Sigmoid colon (tissue), 7 donors: ENCODE measurements around the gene UPK3A. TPM values are rescaled to one million over a fixed set of nuclear protein-coding genes. Genes with fewer than 3 reads are reported as not detected.

Source experiments
- DNase-seq: peaks from one replicate; pipeline ENCODE4 v3.0.0-alpha.2; 2019
- H3K27ac ChIP-seq, 4 donors: fragments of 200-600 bp; sonication (generic); one replicate each; pipeline ENCODE4 v1.5.1; 2016 to 2019; ENCODE audit warnings: mild to moderate bottlenecking in 1 of 4
- H3K27me3 ChIP-seq, 3 donors: fragments of 200-600 bp; sonication (generic); one replicate each; pipeline ENCODE4 v1.5.1; 2019; ENCODE audit warnings: mild to moderate bottlenecking in 1 of 3
- H3K36me3 ChIP-seq, 4 donors: fragments of 200-600 bp; sonication (generic); one replicate each; pipeline ENCODE4 v1.5.1; 2016 to 2019
- H3K4me1 ChIP-seq, 4 donors: fragments of 200-600 bp; sonication (generic); one replicate each; pipeline ENCODE4 v1.5.1; 2017 to 2019
- H3K4me3 ChIP-seq, 4 donors: fragments of 200-600 bp; sonication (generic); one replicate each; pipeline ENCODE4 v1.5.1; 2017 to 2019; ENCODE audit warnings: mild to moderate bottlenecking in 2 of 4, moderate library complexity in 1 of 4
- H3K9me3 ChIP-seq, 4 donors: fragments of 200-600 bp in 3 of 4; sonication (generic) in 3 of 4; one replicate each; pipeline versions ENCODE4 v1.5.1 to v1.6.1; 2013 to 2019
- CTCF ChIP-seq, 4 experiments: fragments of 450-650 bp in 3 of 4; fragments of 200-600 bp in 1 of 4; IDR thresholded peaks; one replicate each; pipeline ENCODE4 v1.5.1; 2016 to 2019; ENCODE audit warnings: antibody characterized with exemption in 4 of 4, mild to moderate bottlenecking in 3 of 4, moderate library complexity in 2 of 4
- EP300 ChIP-seq, 4 donors: sonication (generic); formaldehyde crosslinking; IDR thresholded peaks; one replicate each; pipeline ENCODE4 v1.6.1; 2017; ENCODE audit warnings: antibody characterized with exemption in 4 of 4
- POLR2A ChIP-seq, 2 donors: fragments of 450-650 bp; IDR thresholded peaks; one replicate each; pipeline ENCODE4 v1.6.1; 2016; ENCODE audit warnings: antibody characterized with exemption in 2 of 2, mild to moderate bottlenecking in 2 of 2, moderate library complexity in 2 of 2
- POLR2AphosphoS5 ChIP-seq, 4 donors: sonication (generic); formaldehyde crosslinking; IDR thresholded peaks; one replicate each; pipeline ENCODE4 v1.6.1; 2017; ENCODE audit warnings: antibody characterized with exemption in 4 of 4
- WGBS, 2 donors: extraction: QIAGEN DNeasy Blood & Tissue Kit; methylation state at CpG; one replicate each; pipeline ENCODE4 v1.1.7; 2013; 5-methylcytosine and 5-hydroxymethylcytosine counted together
- intact Hi-C: fragments of 100-400 bp; cut with DNase I; formaldehyde crosslinking; loops from one replicate; pipeline ENCODE4 v1.15.1; 2023
- polyA plus RNA-seq, 3 donors: library from polyadenylated mRNA; stranded (reverse); fragments of 200-250 nt; gene quantifications; one replicate each; pipeline ENCODE4 v1.2.3, GENCODE V29; 2013
- total RNA-seq, 4 donors: library from RNA; depleted of rRNA; stranded (reverse); fragments of >200 nt; gene quantifications; one replicate each; pipeline ENCODE4 v1.1.0, GENCODE V29; 2016
- donor health status: healthy with polysubstance abuse.
- donor health status: Bipolar disorder and iron deficiency.
- donor health status: healthy.

Gene UPK3A
- total and polyA plus RNA-seq, 7 donors: 0.98 TPM; not detected in 6

DNA sequence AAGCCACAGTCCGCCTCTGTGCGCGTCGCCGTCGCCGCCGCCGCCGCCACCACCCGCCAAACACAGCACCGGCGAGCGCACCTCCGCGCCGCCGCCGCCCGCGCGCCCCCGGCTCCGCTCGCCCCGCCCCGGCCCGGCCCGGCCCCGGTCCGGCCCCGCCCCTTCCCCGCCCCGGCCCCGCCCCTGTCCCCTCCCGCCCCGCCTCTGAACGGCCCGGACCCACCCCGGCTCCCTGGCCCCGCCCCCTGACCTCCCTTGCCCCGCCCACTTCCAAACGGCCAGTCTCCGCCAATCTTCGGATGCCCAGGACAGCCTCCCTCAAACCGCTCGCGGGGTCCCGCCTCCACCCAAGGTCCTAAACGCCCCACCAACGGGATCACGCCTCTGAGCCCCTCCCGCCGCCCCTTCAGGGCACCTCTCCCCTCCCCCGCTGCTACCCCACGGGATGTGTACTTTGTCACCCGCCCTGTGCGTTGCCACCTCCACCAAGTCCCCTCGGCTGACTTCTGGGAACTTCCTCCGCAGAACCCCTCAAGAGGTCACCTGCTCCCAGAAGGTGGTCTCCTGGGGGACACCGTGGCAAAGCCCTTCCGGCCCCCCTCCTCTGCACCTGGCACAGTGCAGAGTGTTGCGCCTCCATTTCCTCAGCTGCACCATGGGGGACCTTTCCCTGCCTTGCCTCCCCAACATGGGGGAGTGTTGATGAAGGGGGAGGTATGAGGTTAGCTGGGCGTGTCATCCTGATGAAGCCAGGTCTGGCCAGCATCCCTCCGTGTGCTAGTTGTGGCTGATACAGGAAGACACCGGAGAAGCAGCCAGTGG is 43.7 kb upstream of the UPK3A start, which contains the start of gene KIAA0930:
TSS of gene KIAA0930 (minus strand) at position 85 of the 822 bp plus-strand sequence. CDS start 191 bp downstream, outside the sequence.
- peak; percentile 93 for DNase-seq
- 6 to 7% methylated on average over 63 to 66 of the region's 66 CpGs for WGBS, 2 donors
- TF ChIP-seq POLR2AphosphoS5 (IDR thresholded peaks at IDR 0.05) (no peak), CTCF (IDR thresholded peaks at IDR 0.05) (no peak), EP300 (IDR thresholded peaks at IDR 0.05) (no peak), POLR2A (IDR thresholded peaks at IDR 0.05) (no peak)

DNA sequence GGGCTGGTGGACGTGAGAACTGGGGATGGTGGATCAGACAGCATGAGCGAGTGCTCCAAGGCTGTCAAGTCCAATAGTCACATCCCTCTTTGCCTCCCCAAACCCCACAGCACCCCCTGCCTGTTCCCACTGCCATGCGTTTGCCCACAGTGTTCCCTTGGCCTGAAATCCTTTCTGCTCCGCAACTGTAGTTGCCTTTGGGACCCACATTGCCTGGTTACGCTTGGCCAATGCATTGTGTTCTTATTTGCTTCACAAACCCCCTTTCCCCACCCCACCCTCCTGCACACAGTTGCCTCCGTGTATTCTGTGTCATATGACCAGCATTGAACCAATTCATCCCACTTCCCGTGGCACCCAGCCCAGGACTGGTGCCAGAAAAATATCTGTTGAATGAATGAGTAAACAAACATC is 42.0 kb upstream of the UPK3A start:
- H3K27ac ChIP-seq: no peak overlapping the region
- WGBS, 2 donors: 31 to 68% methylated on average over 7 of the region's 7 CpGs
- DNase-seq: no peak
- no peaks in the 10 kb centered on the region for H3K9me3 ChIP-seq
- H3K27me3 ChIP-seq: no peaks in the 10 kb centered on the region
- H3K4me3 ChIP-seq: no peak overlapping the region
- intact Hi-C loops: no loop called here
- H3K36me3 ChIP-seq: no peaks in the 10 kb centered on the region
- TF ChIP-seq POLR2AphosphoS5 (IDR thresholded peaks at IDR 0.05) (no peak), EP300 (IDR thresholded peaks at IDR 0.05) (no peak), POLR2A (IDR thresholded peaks at IDR 0.05) (no peak)
- peaks cover 0 to 39% (median 36%) of the 10 kb centered on the region in 4 donors for H3K4me1 ChIP-seq

More for the DNA sequence above, 43.7 kb upstream of the UPK3A start, which contains the start of gene KIAA0930:
- Histone ChIP-seq H3K27ac (peak within 1 kb of the TSS; percentile 75 to 77 (median 76)), H3K36me3 (peaks cover 0 to 2% (median 0%) of the 10 kb centered on the region in 4 donors), H3K27me3 (no peaks in the 10 kb centered on the region), H3K9me3 (no peaks in the 10 kb centered on the region), H3K4me1 (peaks cover 0 to 32% (median 26%) of the 10 kb centered on the region in 4 donors), H3K4me3 (peak within 1 kb of the TSS; percentile 43 to 74 (median 68))
- intact Hi-C loops: loop anchor here (2.0 kb wide), 1 partner anchor 78 kb away; the partner anchor contains the start of gene NUP50

GRCh38 chr22:45244916-45245315 is 39.8 kb upstream of the UPK3A start:
- 56 to 77% methylated on average over 4 of the region's 4 CpGs for WGBS, 2 donors
- TF ChIP-seq EP300 (IDR thresholded peaks at IDR 0.05): no peak
- Histone ChIP-seq H3K27ac (peak overlapping the region in 1 of 4 donors; percentile 82), H3K27me3 (no peaks in the 10 kb centered on the region), H3K9me3 (no peaks in the 10 kb centered on the region), H3K4me3 (no peak overlapping the region), H3K36me3 (no peaks in the 10 kb centered on the region), H3K4me1 (peaks cover 0 to 25% (median 24%) of the 10 kb centered on the region in 4 donors)
- DNase-seq: no peak
- intact Hi-C loops: no loop called here

- TF ChIP-seq POLR2AphosphoS5 (IDR thresholded peaks at IDR 0.05) (peak; percentile 39 to 88 (median 52)), EP300 (IDR thresholded peaks at IDR 0.05) (no peak)
- peak; percentile 93 for DNase-seq
- 13 to 56% methylated on average over 13 of the region's 13 CpGs for WGBS, 2 donors
- peak overlapping the region; percentile 57 to 82 (median 73) for H3K27ac ChIP-seq
- intact Hi-C loops: no loop called here
- H3K36me3 ChIP-seq: no peaks in the 10 kb centered on the region
- peaks cover 0 to 17% (median 16%) of the 10 kb centered on the region in 4 donors for H3K4me1 ChIP-seq
- H3K4me3 ChIP-seq: no peak overlapping the region
- H3K27me3 ChIP-seq: no peaks in the 10 kb centered on the region
- H3K9me3 ChIP-seq: no peaks in the 10 kb centered on the region
These were observed 38.4 kb upstream of the UPK3A start for GRCh38 chr22:45246060-45246985.

GRCh38 chr22:45248832-45249561 is 35.8 kb upstream of the UPK3A start:
- Histone ChIP-seq H3K4me1 (peaks cover 0 to 16% (median 15%) of the 10 kb centered on the region in 4 donors), H3K36me3 (no peaks in the 10 kb centered on the region), H3K27me3 (no peaks in the 10 kb centered on the region), H3K27ac (no peak overlapping the region), H3K4me3 (no peak overlapping the region), H3K9me3 (no peaks in the 10 kb centered on the region)
- 16 to 42% methylated on average over 8 of the region's 8 CpGs for WGBS, 2 donors
- intact Hi-C loops: no loop called here
- no peak for DNase-seq
- TF ChIP-seq EP300 (IDR thresholded peaks at IDR 0.05): no peak
- TF ChIP-seq POLR2A (IDR thresholded peaks at IDR 0.05): no peak
- no peak for TF ChIP-seq CTCF (IDR thresholded peaks at IDR 0.05)
- TF ChIP-seq POLR2AphosphoS5 (IDR thresholded peaks at IDR 0.05): no peak
